Right atrium auricular region (tissue), 2 donors: Measurements from ENCODE around the gene FBXO17. TPM values are rescaled to one million over a fixed set of nuclear protein-coding genes. Genes with fewer than 3 reads are reported as not detected.

Source experiments
- DNase-seq: peaks from one replicate; pipeline ENCODE4 v3.0.0-alpha.2; 2019; ENCODE audit warnings: low spot score
- H3K27ac ChIP-seq, 2 donors: fragments of 200-600 bp; sonication (generic); 1 replicate in 1 of 2; 2 replicates in 1 of 2; pipeline ENCODE4 v1.5.1; 2016 to 2019
- H3K27me3 ChIP-seq, 2 donors: fragments of 200-600 bp; sonication (generic); one replicate each; pipeline versions ENCODE4 v1.5.1 to v1.6.0; 2017 to 2019
- H3K36me3 ChIP-seq: fragments of 200-600 bp; sonication (generic); one replicate; pipeline ENCODE4 v1.5.1; 2016
- H3K4me1 ChIP-seq, 2 donors: fragments of 200-600 bp; sonication (generic); one replicate each; pipeline versions ENCODE4 v1.5.1 to v1.6.0; 2017 to 2019
- H3K4me3 ChIP-seq, 2 donors: fragments of 200-600 bp; sonication (generic); 1 replicate in 1 of 2; 2 replicates in 1 of 2; pipeline ENCODE4 v1.5.1; 2017 to 2019; ENCODE audit warnings: mild to moderate bottlenecking in 1 of 2, moderate library complexity in 1 of 2
- H3K9me3 ChIP-seq, 2 donors: fragments of 200-600 bp; sonication (generic); one replicate each; pipeline ENCODE4 v1.5.1; 2019
- total RNA-seq, 2 donors: library from RNA; depleted of rRNA; stranded (reverse); fragments of >200 nt; gene quantifications; one replicate each; pipeline ENCODE4 v1.1.0, GENCODE V29; 2016
- TF ChIP-seq, protein P1 (sequence below), 2 donors: fragments of 200-600 bp; sonication (generic); IDR thresholded peaks; one replicate each; pipeline ENCODE4 v1.5.1; 2019; ENCODE audit warnings: antibody characterized with exemption in 2 of 2

FBXO17 gene
- total RNA-seq, 2 donors from 2014 or later = 5.7 to 13.1 TPM

DNA sequence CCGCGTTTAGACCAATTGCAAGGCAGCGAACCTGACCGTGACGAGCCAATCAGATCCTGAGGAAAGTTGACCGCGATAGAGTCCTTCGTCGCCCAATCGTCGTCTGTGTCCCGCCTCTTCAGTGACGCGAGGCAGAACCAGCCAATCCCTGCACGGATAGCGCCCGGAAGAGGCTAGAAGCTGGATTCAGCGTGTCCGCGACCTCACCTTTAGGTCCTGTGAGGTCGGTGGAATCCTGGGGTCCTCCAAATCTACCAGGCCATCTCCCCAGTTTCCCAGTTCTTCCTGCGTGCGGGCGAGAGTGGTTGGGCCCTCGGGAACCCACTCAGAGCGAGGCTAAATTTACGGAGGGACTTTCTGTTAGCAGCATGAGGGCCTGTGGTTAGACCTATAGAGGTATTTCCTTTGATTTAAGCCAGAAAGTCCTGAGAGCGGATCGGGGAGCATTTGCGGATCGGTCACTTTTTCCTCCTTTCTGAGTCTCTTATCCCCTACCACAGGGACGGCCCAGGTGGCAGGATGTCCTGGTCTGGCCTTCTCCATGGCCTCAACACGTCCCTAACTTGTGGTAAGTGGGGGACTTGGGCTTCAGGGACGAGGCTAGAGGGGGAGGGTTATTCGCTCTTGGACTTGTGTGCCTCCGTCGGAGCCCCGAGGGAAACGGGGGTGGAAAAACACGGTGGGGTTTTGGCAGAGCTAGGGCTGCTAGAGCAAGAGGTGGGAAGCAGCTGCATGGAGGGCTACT is 44.6 kb downstream of the FBXO17 start, which contains the start of gene MRPS12:
Gene MRPS12, plus strand, starts transcription at position 169 of the 745 bp plus-strand sequence. Its CDS starts 351 bp downstream, at position 520.
- H3K4me1 ChIP-seq = peaks cover 0 to 28% of the 10 kb centered on the region in 2 donors
- peak; percentile 99 for DNase-seq
- H3K4me3 ChIP-seq = peak within 1 kb of the TSS; percentile 60 to 77
- no peaks in the 10 kb centered on the region for H3K9me3 ChIP-seq
- H3K36me3 ChIP-seq = peaks cover 10% of the 10 kb centered on the region
- TF ChIP-seq, protein P1, sequence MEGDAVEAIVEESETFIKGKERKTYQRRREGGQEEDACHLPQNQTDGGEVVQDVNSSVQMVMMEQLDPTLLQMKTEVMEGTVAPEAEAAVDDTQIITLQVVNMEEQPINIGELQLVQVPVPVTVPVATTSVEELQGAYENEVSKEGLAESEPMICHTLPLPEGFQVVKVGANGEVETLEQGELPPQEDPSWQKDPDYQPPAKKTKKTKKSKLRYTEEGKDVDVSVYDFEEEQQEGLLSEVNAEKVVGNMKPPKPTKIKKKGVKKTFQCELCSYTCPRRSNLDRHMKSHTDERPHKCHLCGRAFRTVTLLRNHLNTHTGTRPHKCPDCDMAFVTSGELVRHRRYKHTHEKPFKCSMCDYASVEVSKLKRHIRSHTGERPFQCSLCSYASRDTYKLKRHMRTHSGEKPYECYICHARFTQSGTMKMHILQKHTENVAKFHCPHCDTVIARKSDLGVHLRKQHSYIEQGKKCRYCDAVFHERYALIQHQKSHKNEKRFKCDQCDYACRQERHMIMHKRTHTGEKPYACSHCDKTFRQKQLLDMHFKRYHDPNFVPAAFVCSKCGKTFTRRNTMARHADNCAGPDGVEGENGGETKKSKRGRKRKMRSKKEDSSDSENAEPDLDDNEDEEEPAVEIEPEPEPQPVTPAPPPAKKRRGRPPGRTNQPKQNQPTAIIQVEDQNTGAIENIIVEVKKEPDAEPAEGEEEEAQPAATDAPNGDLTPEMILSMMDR (IDR thresholded peaks at IDR 0.05) = no peak
- H3K27ac ChIP-seq = peak within 1 kb of the TSS; percentile 88 to 91
- H3K27me3 ChIP-seq = no peaks in the 10 kb centered on the region

DNA sequence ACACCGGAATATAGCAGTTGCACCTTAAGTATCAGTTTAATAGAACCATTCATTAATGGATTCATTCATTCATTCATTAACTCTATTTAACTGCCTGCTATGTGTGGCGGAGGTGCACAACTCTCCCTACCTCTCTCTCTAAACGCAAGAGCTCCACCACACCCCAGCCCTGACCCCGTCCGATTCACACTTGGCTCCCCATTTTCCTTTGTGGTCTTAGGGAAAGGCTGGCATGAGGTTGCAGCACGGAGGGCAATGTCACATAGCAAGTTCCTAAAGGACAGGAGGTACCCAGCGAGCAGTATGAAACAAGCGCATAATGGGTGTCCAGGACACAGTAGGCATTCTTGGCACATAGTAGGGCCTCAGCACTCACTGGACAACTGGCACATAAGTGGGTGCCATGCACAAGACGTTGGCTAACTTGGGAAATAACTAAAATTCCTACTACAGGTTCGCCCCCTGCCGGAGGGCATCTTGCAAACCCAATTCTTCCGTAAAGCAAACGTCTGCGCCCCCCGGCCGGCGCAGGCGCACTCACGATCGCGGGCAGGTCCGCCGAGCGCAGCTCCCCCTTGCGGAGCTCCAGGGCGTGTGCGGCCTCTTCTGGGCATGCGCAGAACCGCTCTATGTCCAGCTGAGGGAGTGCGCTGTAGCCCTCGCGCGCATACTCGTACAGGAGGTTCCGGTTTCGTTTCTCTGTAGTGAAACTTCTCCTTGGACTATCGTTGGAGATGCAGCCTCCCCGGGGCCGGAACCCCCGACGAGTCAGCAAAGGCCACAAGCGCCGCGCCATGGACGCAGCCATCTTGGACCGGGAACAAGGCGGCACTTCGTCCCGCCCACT is 45.4 kb downstream of the FBXO17 start, which contains the start of gene SARS2:
Gene SARS2, minus strand, starts transcription at position 835 of the 847 bp plus-strand sequence. Its CDS starts 27 bp downstream, at position 808.
- peak; percentile 95 for DNase-seq
- peaks cover 0 to 28% of the 10 kb centered on the region in 2 donors for H3K4me1 ChIP-seq
- TF ChIP-seq, protein P1 (IDR thresholded peaks at IDR 0.05) = peak; percentile 97 to 99
- H3K27ac ChIP-seq = peak within 1 kb of the TSS; percentile 88 to 91
- H3K36me3 ChIP-seq = peaks cover 10% of the 10 kb centered on the region
- peak within 1 kb of the TSS; percentile 60 to 77 for H3K4me3 ChIP-seq
- no peaks in the 10 kb centered on the region for H3K27me3 ChIP-seq
- H3K9me3 ChIP-seq = no peaks in the 10 kb centered on the region

DNA sequence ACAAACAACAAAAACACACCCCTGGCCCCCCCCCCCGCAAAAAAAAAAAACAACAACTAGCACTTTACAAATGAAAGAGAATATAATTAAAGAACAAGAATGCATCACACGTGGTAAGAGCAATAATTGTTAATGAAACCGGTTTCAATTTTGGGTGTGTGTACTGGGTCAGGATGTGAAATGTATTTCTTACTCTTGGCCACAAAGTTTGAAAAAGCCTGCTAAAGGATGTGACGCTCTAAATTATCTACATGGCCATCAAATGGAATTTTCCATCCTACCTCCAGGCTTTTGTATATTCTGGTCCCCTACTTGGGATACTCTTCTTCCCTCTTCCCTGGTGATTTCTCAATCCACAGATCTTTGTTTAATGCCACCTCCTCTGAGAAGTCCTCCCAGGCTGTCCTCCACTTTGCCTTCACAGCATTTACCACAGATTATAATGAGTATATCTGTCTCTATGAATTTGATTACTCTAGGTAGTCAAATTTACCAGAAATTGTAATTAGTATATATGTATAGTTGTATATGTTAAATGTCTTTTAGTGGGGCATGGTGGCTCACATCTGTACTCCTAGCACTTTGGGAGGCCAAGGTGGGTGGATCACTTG is 47.0 kb downstream of the FBXO17 start:
- TF ChIP-seq, protein P1 (IDR thresholded peaks at IDR 0.05) = no peak
- Histone ChIP-seq H3K27me3 (no peaks in the 10 kb centered on the region), H3K4me3 (no peak overlapping the region), H3K27ac (peak overlapping the region in 1 of 2 donors; percentile 30), H3K9me3 (no peaks in the 10 kb centered on the region), H3K36me3 (peaks cover 19% of the 10 kb centered on the region), H3K4me1 (peaks cover 0 to 28% of the 10 kb centered on the region in 2 donors)
- no peak for DNase-seq

DNA sequence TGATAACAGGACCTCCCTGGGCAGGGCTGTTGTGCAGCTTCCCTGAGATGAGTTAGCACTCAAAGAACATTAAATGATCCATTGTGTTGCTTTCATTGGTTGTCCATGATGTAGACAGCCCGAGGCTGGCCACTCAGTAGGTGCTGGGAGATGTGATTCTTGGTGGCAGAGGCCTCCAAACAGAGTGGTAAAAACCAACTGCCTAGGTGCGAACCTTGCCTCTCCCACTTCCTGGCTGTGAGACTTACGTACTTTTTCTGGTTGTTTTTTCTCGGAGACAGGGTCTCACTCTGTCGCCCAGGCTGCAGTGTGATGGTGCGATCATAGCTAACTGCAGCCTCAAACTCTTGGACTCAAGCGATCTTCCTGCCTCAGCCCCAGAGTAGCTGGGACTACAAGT is 51.2 kb downstream of the FBXO17 start:
- no peak overlapping the region for H3K27ac ChIP-seq
- no peaks in the 10 kb centered on the region for H3K27me3 ChIP-seq
- H3K4me1 ChIP-seq = peaks cover 0 to under 1% of the 10 kb centered on the region in 2 donors
- H3K9me3 ChIP-seq = no peaks in the 10 kb centered on the region
- H3K36me3 ChIP-seq = peaks cover 9% of the 10 kb centered on the region
- TF ChIP-seq, protein P1 (IDR thresholded peaks at IDR 0.05) = no peak
- no peak overlapping the region for H3K4me3 ChIP-seq
- DNase-seq = no peak

DNA sequence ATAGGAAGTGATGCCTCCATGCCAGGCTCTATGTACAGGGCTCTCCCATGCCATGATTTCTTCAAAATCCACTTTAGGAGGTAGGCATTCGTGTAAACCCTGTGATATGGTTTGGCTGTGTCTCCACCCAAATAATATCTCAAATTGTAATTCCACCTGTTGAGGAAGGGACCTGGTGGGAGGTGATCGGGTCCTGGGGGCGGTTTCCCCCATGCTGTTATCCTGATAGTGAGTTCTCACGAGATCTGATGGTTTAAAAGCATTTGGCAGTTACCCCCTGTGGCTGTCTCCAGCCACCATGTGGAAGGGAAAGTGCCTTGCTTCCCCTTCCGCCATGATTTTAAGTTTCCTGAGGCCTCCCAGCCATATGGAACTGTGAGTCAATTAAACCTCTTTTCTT is 53.1 kb downstream of the FBXO17 start:
- Histone ChIP-seq H3K27ac (no peak overlapping the region), H3K4me1 (no peaks in the 10 kb centered on the region), H3K36me3 (peaks cover 9% of the 10 kb centered on the region), H3K9me3 (no peaks in the 10 kb centered on the region), H3K4me3 (no peak overlapping the region), H3K27me3 (no peaks in the 10 kb centered on the region)
- DNase-seq = no peak
- TF ChIP-seq, protein P1 (IDR thresholded peaks at IDR 0.05) = no peak
